Osteoblast (primary cell): ENCODE measurements around the gene MYCL. TPM values are rescaled to one million over a fixed set of nuclear protein-coding genes. Genes with fewer than 3 reads are reported as not detected.

Source experiments
- DNase-seq: peaks from one replicate; pipeline ENCODE4 v3.0.0; 2011; ENCODE audit warnings: low spot score, mixed read lengths; ENCODE audit not compliant: insufficient read length; ENCODE audit errors: missing footprints
- H2AFZ ChIP-seq: 2 replicates; pipeline ENCODE4 v1.6.0; 2011; ENCODE audit warnings: mild to moderate bottlenecking, low read length
- H3K27ac ChIP-seq: 2 replicates; pipeline ENCODE4 v1.5.1; 2011; ENCODE audit warnings: mild to moderate bottlenecking, low read depth, low read length, moderate library complexity
- H3K27me3 ChIP-seq: 2 replicates; pipeline ENCODE4 v1.6.0; 2012; ENCODE audit warnings: mild to moderate bottlenecking, control low read depth, inconsistent platforms, low read length, moderate library complexity; ENCODE audit not compliant: insufficient read depth
- H3K36me3 ChIP-seq: 2 replicates; pipeline ENCODE4 v1.5.1; 2011; ENCODE audit warnings: mild to moderate bottlenecking, low read length, control low read depth, moderate library complexity; ENCODE audit not compliant: insufficient read depth
- H3K4me1 ChIP-seq: 2 replicates; pipeline ENCODE4 v1.5.1; 2011; ENCODE audit warnings: mild to moderate bottlenecking, low read length, control low read depth, moderate library complexity; ENCODE audit not compliant: insufficient read depth
- H3K4me2 ChIP-seq: 2 replicates; pipeline ENCODE4 v1.6.0; 2011; ENCODE audit warnings: mild to moderate bottlenecking, low read length; ENCODE audit not compliant: insufficient read depth
- H3K4me3 ChIP-seq: fragments of 200-600 bp; sonication (generic); 3 replicates; pipeline ENCODE4 v1.5.1; 2012; ENCODE audit warnings: mild to moderate bottlenecking, low read length, inconsistent platforms; ENCODE audit not compliant: insufficient read depth
- H3K79me2 ChIP-seq: 2 replicates; pipeline ENCODE4 v1.6.0; 2012; ENCODE audit warnings: mild to moderate bottlenecking, low read length, control low read depth, inconsistent platforms; ENCODE audit not compliant: insufficient read depth
- H3K9me3 ChIP-seq: 2 replicates; pipeline ENCODE4 v1.5.1; 2011; ENCODE audit warnings: low read depth, low read length, control low read depth
- H4K20me1 ChIP-seq: 2 replicates; pipeline ENCODE4 v1.6.0; 2012; ENCODE audit warnings: mild to moderate bottlenecking, low read length, control low read depth; ENCODE audit not compliant: insufficient read depth
- total RNA-seq: library from RNA; depleted of rRNA; stranded (reverse); fragments of >200 nt; gene quantifications from 2 replicates; pipeline ENCODE4 v1.2.3, GENCODE V29; 2012
- TF ChIP-seq, protein P1 (sequence below): IDR thresholded peaks from 2 replicates; pipeline ENCODE4 v1.5.1; 2011; ENCODE audit warnings: mild to moderate bottlenecking, low read depth, low read length, moderate library complexity; ENCODE audit errors: extremely low read depth

MYCL gene
- total RNA-seq, 1 donor = 0.72 TPM

DNA sequence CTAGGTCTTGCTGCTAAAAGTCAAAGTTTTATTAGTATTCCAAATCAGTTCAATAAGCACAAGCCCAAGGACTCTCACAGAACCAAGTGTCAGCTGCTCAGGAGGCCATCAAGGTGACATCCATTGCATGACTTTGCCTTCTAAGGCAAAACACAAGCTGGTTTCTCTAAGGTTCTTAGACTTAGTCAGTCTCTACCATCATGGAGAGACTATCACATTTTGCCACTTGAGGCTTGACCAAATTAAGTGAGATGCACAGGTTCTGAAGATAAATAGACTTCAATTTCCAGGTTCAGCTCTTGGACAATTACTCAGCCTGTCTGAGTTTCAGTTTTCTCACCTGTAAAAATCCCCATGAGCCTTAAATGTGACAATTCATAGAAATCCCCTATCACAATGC is 47.4 kb downstream of the MYCL start:
- H3K79me2 ChIP-seq = peaks cover 34% of the 10 kb centered on the region
- H3K9me3 ChIP-seq = no peaks in the 10 kb centered on the region
- no peak overlapping the region for H3K4me2 ChIP-seq
- TF ChIP-seq, protein P1, sequence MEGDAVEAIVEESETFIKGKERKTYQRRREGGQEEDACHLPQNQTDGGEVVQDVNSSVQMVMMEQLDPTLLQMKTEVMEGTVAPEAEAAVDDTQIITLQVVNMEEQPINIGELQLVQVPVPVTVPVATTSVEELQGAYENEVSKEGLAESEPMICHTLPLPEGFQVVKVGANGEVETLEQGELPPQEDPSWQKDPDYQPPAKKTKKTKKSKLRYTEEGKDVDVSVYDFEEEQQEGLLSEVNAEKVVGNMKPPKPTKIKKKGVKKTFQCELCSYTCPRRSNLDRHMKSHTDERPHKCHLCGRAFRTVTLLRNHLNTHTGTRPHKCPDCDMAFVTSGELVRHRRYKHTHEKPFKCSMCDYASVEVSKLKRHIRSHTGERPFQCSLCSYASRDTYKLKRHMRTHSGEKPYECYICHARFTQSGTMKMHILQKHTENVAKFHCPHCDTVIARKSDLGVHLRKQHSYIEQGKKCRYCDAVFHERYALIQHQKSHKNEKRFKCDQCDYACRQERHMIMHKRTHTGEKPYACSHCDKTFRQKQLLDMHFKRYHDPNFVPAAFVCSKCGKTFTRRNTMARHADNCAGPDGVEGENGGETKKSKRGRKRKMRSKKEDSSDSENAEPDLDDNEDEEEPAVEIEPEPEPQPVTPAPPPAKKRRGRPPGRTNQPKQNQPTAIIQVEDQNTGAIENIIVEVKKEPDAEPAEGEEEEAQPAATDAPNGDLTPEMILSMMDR = no peak
- H3K27me3 ChIP-seq = no peaks in the 10 kb centered on the region
- peaks cover 4% of the 10 kb centered on the region for H3K4me1 ChIP-seq
- no peak overlapping the region for H3K4me3 ChIP-seq
- no peak for DNase-seq
- peaks cover 15% of the 10 kb centered on the region for H3K36me3 ChIP-seq
- H3K27ac ChIP-seq = no peak overlapping the region
- H4K20me1 ChIP-seq = peaks cover 34% of the 10 kb centered on the region
- no peak overlapping the region for H2AFZ ChIP-seq

DNA sequence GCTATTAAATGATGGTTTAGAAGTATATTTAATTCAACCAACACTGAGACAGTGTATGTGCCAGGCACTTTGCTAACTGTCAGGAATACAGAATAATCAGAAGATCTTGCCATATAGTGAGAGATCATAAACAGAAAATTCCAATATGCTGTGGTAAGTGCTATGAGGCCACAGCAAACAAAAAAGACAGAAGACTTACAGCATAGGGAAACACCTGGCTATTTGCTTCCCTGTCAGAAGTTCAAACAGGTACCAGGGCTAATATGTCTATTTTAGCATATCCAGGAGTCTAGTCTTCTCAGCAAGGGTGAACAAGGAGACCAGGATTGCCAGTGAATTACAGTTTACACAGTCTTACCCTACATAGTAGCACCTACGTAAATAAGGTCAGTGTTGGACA is 48.8 kb downstream of the MYCL start:
- peaks cover 23% of the 10 kb centered on the region for H3K36me3 ChIP-seq
- no peak overlapping the region for H2AFZ ChIP-seq
- TF ChIP-seq, protein P1 = no peak
- no peak overlapping the region for H3K27ac ChIP-seq
- H3K4me2 ChIP-seq = no peak overlapping the region
- H3K79me2 ChIP-seq = peaks cover 25% of the 10 kb centered on the region
- DNase-seq = no peak
- H3K27me3 ChIP-seq = no peaks in the 10 kb centered on the region
- no peaks in the 10 kb centered on the region for H3K9me3 ChIP-seq
- peaks cover 36% of the 10 kb centered on the region for H4K20me1 ChIP-seq
- no peak overlapping the region for H3K4me3 ChIP-seq
- H3K4me1 ChIP-seq = peaks cover 4% of the 10 kb centered on the region

DNA sequence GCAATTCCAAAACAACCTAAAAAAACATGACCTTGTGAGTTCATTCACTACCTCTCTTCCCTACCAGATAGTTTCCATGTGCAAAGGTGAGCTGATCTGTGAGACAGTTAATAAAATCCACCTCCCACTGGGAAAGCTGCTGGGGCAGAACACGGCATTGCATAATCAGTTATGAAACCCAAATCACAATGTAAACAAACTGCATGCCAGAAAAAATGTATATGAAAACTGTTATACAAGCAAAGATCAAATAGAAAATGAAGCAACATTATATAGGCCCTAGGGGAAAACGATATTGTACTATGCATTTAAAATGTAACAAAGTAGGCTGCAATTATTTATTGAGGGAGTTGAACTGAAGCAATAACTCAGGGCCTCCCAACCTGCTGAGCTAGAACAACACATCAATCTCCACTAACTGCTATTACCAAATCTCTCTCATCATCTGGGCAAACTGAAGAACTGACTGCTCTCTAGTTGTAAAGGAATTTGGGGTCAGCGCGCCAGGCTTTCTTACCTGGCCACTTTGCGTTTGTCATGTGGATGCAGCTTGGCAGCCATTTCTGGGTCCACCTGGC is 49.4 kb downstream of the MYCL start:
- Histone ChIP-seq H3K9me3 (no peaks in the 10 kb centered on the region), H4K20me1 (peaks cover 31% of the 10 kb centered on the region), H3K4me2 (no peak overlapping the region), H3K27me3 (no peaks in the 10 kb centered on the region), H3K27ac (no peak overlapping the region), H3K4me1 (peaks cover 4% of the 10 kb centered on the region), H3K36me3 (peaks cover 29% of the 10 kb centered on the region), H3K79me2 (peaks cover 20% of the 10 kb centered on the region), H2AFZ (no peak overlapping the region), H3K4me3 (no peak overlapping the region)
- TF ChIP-seq, protein P1 = no peak
- no peak for DNase-seq

DNA sequence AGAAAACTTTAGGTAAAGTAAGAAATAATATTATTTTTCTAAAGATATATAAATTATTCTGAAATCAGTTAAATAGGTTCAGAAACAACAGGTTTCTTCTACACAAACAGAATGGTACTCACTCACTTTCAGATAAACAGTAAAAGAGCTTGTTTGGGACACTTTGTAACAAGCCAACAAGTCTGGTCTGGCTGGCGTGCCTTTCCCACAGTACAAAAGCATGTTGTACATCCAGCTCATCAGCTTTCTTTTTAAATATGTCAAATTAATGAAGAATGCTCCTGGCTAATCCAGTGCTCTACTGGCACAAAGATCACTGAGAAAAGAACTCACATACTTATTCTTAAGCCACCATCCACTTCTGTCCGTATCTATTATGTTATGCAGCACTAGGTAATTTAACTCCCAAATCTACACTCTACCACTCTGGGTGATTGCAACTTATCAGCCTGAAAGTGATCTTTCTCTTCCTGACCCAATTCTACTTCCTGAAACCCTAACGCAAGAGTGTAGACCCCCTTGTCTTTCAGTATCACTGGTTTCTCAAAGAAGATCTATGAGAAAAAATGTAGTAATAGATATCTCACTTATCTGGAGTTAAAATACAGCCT is 51.0 kb downstream of the MYCL start:
- no peaks in the 10 kb centered on the region for H3K9me3 ChIP-seq
- H3K36me3 ChIP-seq = peaks cover 36% of the 10 kb centered on the region
- peaks cover 15% of the 10 kb centered on the region for H3K4me1 ChIP-seq
- H2AFZ ChIP-seq = no peak overlapping the region
- H3K27ac ChIP-seq = no peak overlapping the region
- peaks cover 14% of the 10 kb centered on the region for H3K79me2 ChIP-seq
- DNase-seq = no peak
- peaks cover 37% of the 10 kb centered on the region for H4K20me1 ChIP-seq
- TF ChIP-seq, protein P1 = no peak
- H3K27me3 ChIP-seq = no peaks in the 10 kb centered on the region
- H3K4me3 ChIP-seq = no peak overlapping the region
- H3K4me2 ChIP-seq = no peak overlapping the region
